Chondrocyte (in vitro differentiated cells): ENCODE data around the gene C1QB. TPM values are rescaled to one million over a fixed set of nuclear protein-coding genes. Genes with fewer than 3 reads are reported as not detected.

Source experiments
- DNase-seq: peaks from one replicate; pipeline ENCODE4 v3.0.0; 2021; ENCODE audit warnings: mixed read lengths, low spot score
- H3K27ac Mint-ChIP-seq: one replicate; pipeline ENCODE4 v1.8.0; 2021; ENCODE audit warnings: mild to moderate bottlenecking, moderate library complexity, mixed read lengths; ENCODE audit not compliant: unreplicated experiment
- H3K27me3 Mint-ChIP-seq: 2 replicates; pipeline ENCODE4 v1.8.0; 2021; ENCODE audit warnings: low read depth, mixed read lengths
- H3K36me3 Mint-ChIP-seq: 2 replicates; pipeline ENCODE4 v1.8.0; 2021; ENCODE audit warnings: low read depth, mixed read lengths
- H3K4me1 Mint-ChIP-seq: 2 replicates; pipeline ENCODE4 v1.8.0; 2021; ENCODE audit warnings: low read depth, mild to moderate bottlenecking, mixed read lengths
- H3K4me3 Mint-ChIP-seq: one replicate; pipeline ENCODE4 v1.8.0; 2021; ENCODE audit warnings: mild to moderate bottlenecking, moderate library complexity, mixed read lengths; ENCODE audit not compliant: unreplicated experiment
- H3K9me3 Mint-ChIP-seq: 2 replicates; pipeline ENCODE4 v1.8.0; 2021; ENCODE audit warnings: low read depth, mixed read lengths
- total RNA-seq: library from RNA; stranded (reverse); gene quantifications from 3 replicates; pipeline ENCODE4 v1.2.1, GENCODE V29; 2021
- TF ChIP-seq, protein P1 (sequence below): fragments of 200-600 bp; sonication (generic); IDR thresholded peaks from 2 replicates; pipeline ENCODE4 v1.5.0; 2021; ENCODE audit warnings: antibody characterized with exemption, mild to moderate bottlenecking, moderate library complexity

Gene C1QB
- total RNA-seq, 1 donor from 2014 or later, result not detected

DNA sequence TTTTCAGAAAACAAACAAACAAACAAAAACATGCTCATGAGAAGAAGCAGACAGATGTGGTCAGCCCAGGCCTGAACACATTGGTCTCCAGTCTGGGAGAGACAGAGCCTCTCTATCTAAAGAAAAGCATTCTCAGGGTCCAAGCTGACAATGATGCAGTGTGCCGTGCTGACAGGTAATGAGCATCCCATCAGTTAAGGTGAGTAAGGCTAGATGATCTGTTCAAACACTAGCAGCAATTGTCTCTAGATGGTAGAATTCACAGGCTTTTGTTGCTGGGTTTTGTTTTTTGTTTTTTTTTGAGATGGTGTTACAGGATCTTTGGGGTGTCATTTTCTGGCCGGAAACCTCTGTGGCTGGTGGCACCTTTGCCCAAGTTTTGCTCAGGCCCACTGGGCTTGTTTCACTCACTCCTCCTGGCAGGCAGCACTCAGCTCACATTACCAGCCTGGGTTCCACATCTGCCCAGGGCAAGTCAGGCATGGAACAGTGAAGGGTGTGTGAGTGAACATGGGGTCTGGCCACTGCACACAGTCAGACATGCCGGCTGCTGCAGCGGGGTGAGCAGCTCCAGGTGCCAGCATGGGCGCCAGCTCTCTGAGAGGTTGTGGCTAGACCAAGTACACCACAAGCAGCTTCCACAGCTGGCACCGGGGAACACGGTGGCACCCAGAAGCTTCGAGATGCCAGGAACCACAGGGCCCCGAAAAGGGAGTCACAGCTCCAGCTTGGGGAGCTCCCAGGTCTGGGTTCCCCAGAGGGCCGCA, 19.2 kb upstream of the C1QB start:
- DNase-seq, result no peak
- H3K27ac Mint-ChIP-seq, result no peak overlapping the region
- H3K9me3 Mint-ChIP-seq, result no peaks in the 10 kb centered on the region
- TF ChIP-seq, protein P1, sequence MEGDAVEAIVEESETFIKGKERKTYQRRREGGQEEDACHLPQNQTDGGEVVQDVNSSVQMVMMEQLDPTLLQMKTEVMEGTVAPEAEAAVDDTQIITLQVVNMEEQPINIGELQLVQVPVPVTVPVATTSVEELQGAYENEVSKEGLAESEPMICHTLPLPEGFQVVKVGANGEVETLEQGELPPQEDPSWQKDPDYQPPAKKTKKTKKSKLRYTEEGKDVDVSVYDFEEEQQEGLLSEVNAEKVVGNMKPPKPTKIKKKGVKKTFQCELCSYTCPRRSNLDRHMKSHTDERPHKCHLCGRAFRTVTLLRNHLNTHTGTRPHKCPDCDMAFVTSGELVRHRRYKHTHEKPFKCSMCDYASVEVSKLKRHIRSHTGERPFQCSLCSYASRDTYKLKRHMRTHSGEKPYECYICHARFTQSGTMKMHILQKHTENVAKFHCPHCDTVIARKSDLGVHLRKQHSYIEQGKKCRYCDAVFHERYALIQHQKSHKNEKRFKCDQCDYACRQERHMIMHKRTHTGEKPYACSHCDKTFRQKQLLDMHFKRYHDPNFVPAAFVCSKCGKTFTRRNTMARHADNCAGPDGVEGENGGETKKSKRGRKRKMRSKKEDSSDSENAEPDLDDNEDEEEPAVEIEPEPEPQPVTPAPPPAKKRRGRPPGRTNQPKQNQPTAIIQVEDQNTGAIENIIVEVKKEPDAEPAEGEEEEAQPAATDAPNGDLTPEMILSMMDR, result no peak
- no peak overlapping the region for H3K4me3 Mint-ChIP-seq
- H3K4me1 Mint-ChIP-seq, result no peaks in the 10 kb centered on the region
- H3K36me3 Mint-ChIP-seq, result peaks cover 2% of the 10 kb centered on the region
- H3K27me3 Mint-ChIP-seq, result peaks cover 53% of the 10 kb centered on the region

- Mint-ChIP-seq H3K36me3 (peaks cover 2% of the 10 kb centered on the region), H3K4me1 (peaks cover 5% of the 10 kb centered on the region), H3K27me3 (peaks cover 41% of the 10 kb centered on the region), H3K4me3 (no peak overlapping the region), H3K9me3 (no peaks in the 10 kb centered on the region), H3K27ac (no peak overlapping the region)
- TF ChIP-seq, protein P1, result no peak
- no peak for DNase-seq
Measured at GRCh38 chr1:22635436-22635835, 17.6 kb upstream of the C1QB start.

- Mint-ChIP-seq H3K27me3 (peaks cover 35% of the 10 kb centered on the region), H3K9me3 (no peaks in the 10 kb centered on the region), H3K36me3 (peaks cover 2% of the 10 kb centered on the region), H3K4me3 (no peak within 1 kb of the TSS), H3K27ac (no peak within 1 kb of the TSS), H3K4me1 (peaks cover 5% of the 10 kb centered on the region)
- no peak for DNase-seq
- TF ChIP-seq, protein P1, result no peak
Measured at GRCh38 chr1:22636353-22636752, 16.7 kb upstream of the C1QB start, which contains the start of gene C1QA. Gene C1QA (plus strand): TSS chr1:22636628. CDS start chr1:22637617, 989 bp downstream.

- no peak overlapping the region for H3K4me3 Mint-ChIP-seq
- DNase-seq, result no peak
- TF ChIP-seq, protein P1, result no peak
- no peaks in the 10 kb centered on the region for H3K9me3 Mint-ChIP-seq
- H3K36me3 Mint-ChIP-seq, result peaks cover 2% of the 10 kb centered on the region
- H3K27me3 Mint-ChIP-seq, result peaks cover 32% of the 10 kb centered on the region
- H3K27ac Mint-ChIP-seq, result no peak overlapping the region
- peaks cover 5% of the 10 kb centered on the region for H3K4me1 Mint-ChIP-seq
Measured at GRCh38 chr1:22636927-22637326, 16.1 kb upstream of the C1QB start.

DNA sequence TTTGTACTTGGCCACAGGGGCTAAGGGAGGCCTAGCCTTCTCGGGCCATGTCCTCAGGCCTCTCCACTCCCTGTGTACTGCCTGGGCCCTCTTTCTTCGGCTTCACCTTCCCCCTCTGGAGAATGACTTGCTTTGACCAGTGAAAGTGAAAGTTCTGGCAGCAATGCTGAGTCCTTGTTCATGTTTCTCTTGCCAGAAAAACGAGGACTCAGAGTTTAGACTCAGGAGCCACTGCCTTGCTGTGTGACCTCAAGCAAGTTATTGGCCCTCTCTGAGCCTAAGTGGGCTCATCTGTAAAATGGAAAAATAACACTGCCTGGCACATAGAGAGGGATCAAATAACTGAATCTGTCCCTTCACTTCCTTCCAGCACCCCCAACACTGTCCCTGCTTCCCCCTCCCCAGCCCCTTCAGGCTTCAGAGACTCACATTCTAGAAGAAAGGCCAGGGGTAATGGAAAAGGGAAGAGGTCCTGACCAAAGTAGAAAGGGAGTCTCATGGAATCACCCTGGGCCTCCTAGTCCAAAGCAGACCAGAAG, 15.1 kb upstream of the C1QB start:
- no peak overlapping the region for H3K4me3 Mint-ChIP-seq
- no peak overlapping the region for H3K27ac Mint-ChIP-seq
- H3K9me3 Mint-ChIP-seq, result no peaks in the 10 kb centered on the region
- peaks cover 25% of the 10 kb centered on the region for H3K27me3 Mint-ChIP-seq
- TF ChIP-seq, protein P1, result no peak
- H3K36me3 Mint-ChIP-seq, result peaks cover 2% of the 10 kb centered on the region
- peaks cover 5% of the 10 kb centered on the region for H3K4me1 Mint-ChIP-seq
- no peak for DNase-seq
